PFSK-1 (cell line): ENCODE measurements around the gene FAM216B.

Experiments used
- FOXP2 ChIP-seq: optimal IDR thresholded peaks from 2 replicates; pipeline ENCODE3; 2011; ENCODE audit warnings: borderline replicate concordance, control low read depth, inconsistent platforms; ENCODE audit not compliant: insufficient read depth; ENCODE audit errors: extremely low read length, extremely low read depth
- POLR2AphosphoS5 ChIP-seq: IDR thresholded peaks from 2 replicates; pipeline ENCODE4 v1.6.1; 2012; ENCODE audit warnings: low read depth, mild to moderate bottlenecking, control low read depth, low read length, moderate library complexity
- REST ChIP-seq, 2 experiments: IDR thresholded peaks; 2 replicates each; pipeline versions ENCODE4 v1.6.1 to v1.8.0; 2011 to 2012; ENCODE audit warnings: low read depth in 2 of 2, low read length in 2 of 2, control low read depth in 1 of 2, inconsistent platforms in 1 of 2, mild to moderate bottlenecking in 1 of 2, moderate library complexity in 1 of 2; ENCODE audit not compliant: insufficient read depth in 1 of 2
- SIN3A ChIP-seq: IDR thresholded peaks from 2 replicates; pipeline ENCODE4 v1.6.1; 2012; ENCODE audit warnings: mild to moderate bottlenecking, low read length, moderate library complexity, borderline replicate concordance; ENCODE audit not compliant: insufficient read depth
- TAF1 ChIP-seq: IDR thresholded peaks from 2 replicates; pipeline ENCODE4 v1.6.1; 2012; ENCODE audit warnings: low read length, control low read depth, borderline replicate concordance; ENCODE audit not compliant: insufficient read depth

Gene FAM216B

DNA sequence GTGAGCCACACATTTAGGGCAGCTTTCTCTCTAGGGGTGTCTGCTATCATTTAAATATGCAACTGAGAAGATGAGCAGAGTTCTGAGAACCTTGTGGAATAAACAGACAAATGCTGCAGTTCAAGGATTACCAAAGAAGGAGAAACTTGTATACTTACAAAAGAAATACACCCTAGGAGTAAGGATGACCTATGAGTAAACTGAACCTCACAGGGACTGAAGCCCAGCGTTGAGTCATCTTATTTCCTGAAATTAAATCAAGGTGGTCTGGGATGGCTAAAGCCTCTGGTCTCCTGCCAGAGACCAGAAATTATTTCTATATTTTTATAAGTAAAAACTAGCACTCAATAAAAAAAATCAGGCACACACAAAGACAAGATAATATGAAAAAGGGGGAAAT, 40.1 kb downstream of the FAM216B start:
- TF ChIP-seq TAF1 (no peak), POLR2AphosphoS5 (no peak)

GRCh38 chr13:42832341-42833096, 51.1 kb downstream of the FAM216B start:
- TF ChIP-seq REST (IDR thresholded peaks at IDR 0.05; ENCODE audit: insufficient read depth in 1 of 2, low read depth in 2 of 2, low read length in 2 of 2) (no peak), POLR2AphosphoS5 (no peak), TAF1 (no peak), FOXP2 (no peak)

- TF ChIP-seq SIN3A (no peak), REST (IDR thresholded peaks at IDR 0.05; ENCODE audit: insufficient read depth in 1 of 2, low read depth in 2 of 2, low read length in 2 of 2) (no peak), TAF1 (no peak), POLR2AphosphoS5 (no peak), FOXP2 (no peak)
Measured at GRCh38 chr13:42834946-42835345, 53.6 kb downstream of the FAM216B start.

- no peak for TF ChIP-seq POLR2AphosphoS5
- TF ChIP-seq FOXP2 = no peak
- no peak for TF ChIP-seq REST (IDR thresholded peaks at IDR 0.05; ENCODE audit: insufficient read depth in 1 of 2, low read depth in 2 of 2, low read length in 2 of 2)
- no peak for TF ChIP-seq TAF1
- TF ChIP-seq SIN3A = no peak
Measured at GRCh38 chr13:42836930-42837690, 55.7 kb downstream of the FAM216B start.
